Neural crest cell (in vitro differentiated cells): ENCODE data around the gene FAM83C. TPM values are rescaled to one million over a fixed set of nuclear protein-coding genes. Genes with fewer than 3 reads are reported as not detected.
A peak's percentile ranks its signal among the peaks of the same experiment; 100 is the strongest.

Source experiments
- DNase-seq: peaks from one replicate; pipeline ENCODE4 v3.0.0; 2021; ENCODE audit warnings: low read depth, mixed read lengths, low spot score
- H3K27ac Mint-ChIP-seq: one replicate; pipeline ENCODE4 v1.8.0; 2021; ENCODE audit warnings: mild to moderate bottlenecking, mixed read lengths; ENCODE audit not compliant: unreplicated experiment
- H3K27me3 Mint-ChIP-seq: 2 replicates; pipeline ENCODE4 v1.8.0; 2021; ENCODE audit warnings: low read depth, mild to moderate bottlenecking, mixed read lengths
- H3K36me3 Mint-ChIP-seq: 2 replicates; pipeline ENCODE4 v1.8.0; 2021; ENCODE audit warnings: low read depth, mild to moderate bottlenecking, mixed read lengths
- H3K4me1 Mint-ChIP-seq: 2 replicates; pipeline ENCODE4 v1.8.0; 2021; ENCODE audit warnings: mixed read lengths
- H3K4me3 Mint-ChIP-seq: one replicate; pipeline ENCODE4 v1.8.0; 2021; ENCODE audit warnings: mild to moderate bottlenecking, mixed read lengths
- H3K9me3 Mint-ChIP-seq: 2 replicates; pipeline ENCODE4 v1.8.0; 2021; ENCODE audit warnings: mixed read lengths
- total RNA-seq: library from RNA; stranded (reverse); gene quantifications from 2 replicates; pipeline ENCODE4 v1.2.1, GENCODE V29; 2021
- TF ChIP-seq, protein P1 (sequence below): fragments of 200-600 bp; sonication (generic); conservative IDR thresholded peaks from 2 replicates; pipeline ENCODE4 v1.5.0; 2021; ENCODE audit warnings: antibody characterized with exemption, mild to moderate bottlenecking

The FAM83C gene
- total RNA-seq, 1 donor from 2014 or later, result not detected

DNA sequence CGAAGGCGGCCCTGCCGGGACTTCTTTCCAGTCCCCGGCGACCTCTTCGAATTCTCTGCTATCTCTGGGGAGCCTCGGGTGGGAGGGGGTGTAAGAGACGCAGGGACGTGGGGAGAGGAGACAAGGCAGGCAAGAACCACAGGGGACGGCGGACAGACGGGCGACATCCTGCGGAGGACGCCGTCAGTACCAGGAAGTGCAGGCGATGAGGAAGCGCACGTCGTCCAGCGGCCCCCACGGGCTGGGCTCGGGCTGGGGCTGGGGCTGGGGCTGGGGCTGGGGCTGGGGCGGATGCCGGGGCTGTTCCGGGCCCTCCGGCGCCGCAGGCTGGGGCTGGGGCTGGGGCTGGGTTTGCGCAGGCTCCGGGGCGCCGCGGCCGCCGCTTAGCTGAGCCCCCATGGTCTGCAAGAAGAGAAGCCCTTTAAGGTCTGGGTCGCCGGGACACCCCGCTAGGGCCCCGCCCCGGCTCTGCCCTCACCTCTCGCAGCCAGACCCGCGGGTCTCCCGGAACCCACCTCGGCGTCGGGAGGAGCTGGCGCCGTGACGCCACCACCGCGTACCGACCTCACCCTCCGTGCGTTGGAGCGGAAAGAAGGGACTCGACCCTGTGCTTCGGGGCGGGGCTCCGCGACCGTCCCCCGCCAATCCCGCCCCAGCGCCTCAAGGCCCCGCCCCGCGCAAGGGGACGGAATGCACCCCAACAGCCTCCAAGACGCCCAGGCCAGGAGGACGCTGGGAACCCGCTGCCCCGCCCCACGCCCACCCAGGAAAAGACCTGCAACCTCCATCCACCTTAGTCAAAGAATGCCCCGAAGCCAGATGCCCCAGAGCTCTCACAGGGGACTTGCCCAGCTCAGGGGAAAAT lies 14.5 kb downstream of the FAM83C start, which contains the start of gene MMP24OS:
Gene MMP24OS, minus strand, starts transcription at position 592 of the 865 bp plus-strand sequence. Its CDS starts 193 bp downstream, at position 399.
- Mint-ChIP-seq H3K27ac (peak within 1 kb of the TSS; percentile 92), H3K36me3 (peaks cover 11% of the 10 kb centered on the region), H3K9me3 (no peaks in the 10 kb centered on the region), H3K4me3 (peak within 1 kb of the TSS; percentile 94), H3K4me1 (peaks cover 14% of the 10 kb centered on the region), H3K27me3 (no peaks in the 10 kb centered on the region)
- peak; percentile 77 for DNase-seq
- TF ChIP-seq, protein P1, sequence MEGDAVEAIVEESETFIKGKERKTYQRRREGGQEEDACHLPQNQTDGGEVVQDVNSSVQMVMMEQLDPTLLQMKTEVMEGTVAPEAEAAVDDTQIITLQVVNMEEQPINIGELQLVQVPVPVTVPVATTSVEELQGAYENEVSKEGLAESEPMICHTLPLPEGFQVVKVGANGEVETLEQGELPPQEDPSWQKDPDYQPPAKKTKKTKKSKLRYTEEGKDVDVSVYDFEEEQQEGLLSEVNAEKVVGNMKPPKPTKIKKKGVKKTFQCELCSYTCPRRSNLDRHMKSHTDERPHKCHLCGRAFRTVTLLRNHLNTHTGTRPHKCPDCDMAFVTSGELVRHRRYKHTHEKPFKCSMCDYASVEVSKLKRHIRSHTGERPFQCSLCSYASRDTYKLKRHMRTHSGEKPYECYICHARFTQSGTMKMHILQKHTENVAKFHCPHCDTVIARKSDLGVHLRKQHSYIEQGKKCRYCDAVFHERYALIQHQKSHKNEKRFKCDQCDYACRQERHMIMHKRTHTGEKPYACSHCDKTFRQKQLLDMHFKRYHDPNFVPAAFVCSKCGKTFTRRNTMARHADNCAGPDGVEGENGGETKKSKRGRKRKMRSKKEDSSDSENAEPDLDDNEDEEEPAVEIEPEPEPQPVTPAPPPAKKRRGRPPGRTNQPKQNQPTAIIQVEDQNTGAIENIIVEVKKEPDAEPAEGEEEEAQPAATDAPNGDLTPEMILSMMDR, result peak; percentile 7

DNA sequence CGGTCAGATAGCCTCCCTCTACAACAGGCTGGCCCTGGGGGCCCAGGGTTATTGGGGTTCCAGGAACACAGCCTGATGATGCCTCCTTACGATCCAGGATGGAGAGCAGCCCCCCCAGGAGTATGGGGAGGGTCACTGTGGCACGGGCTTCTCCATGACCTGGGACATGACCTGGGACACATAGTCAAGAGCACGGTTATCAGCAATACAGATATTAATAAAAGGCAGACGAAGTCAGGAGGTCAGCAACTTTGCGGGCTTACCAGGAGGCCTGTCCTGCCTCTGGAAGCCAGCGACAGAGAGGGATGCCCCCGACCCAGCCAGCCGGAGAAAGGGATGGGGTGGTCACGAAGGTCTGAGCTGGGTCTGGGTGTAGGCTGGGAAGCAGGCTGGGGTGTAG lies 15.1 kb downstream of the FAM83C start:
- no peak for DNase-seq
- Mint-ChIP-seq H3K36me3 (peaks cover 9% of the 10 kb centered on the region), H3K4me1 (peaks cover 11% of the 10 kb centered on the region), H3K9me3 (no peaks in the 10 kb centered on the region), H3K27ac (peak overlapping the region; percentile 92), H3K4me3 (peak overlapping the region; percentile 94), H3K27me3 (no peaks in the 10 kb centered on the region)
- TF ChIP-seq, protein P1, result no peak

DNA sequence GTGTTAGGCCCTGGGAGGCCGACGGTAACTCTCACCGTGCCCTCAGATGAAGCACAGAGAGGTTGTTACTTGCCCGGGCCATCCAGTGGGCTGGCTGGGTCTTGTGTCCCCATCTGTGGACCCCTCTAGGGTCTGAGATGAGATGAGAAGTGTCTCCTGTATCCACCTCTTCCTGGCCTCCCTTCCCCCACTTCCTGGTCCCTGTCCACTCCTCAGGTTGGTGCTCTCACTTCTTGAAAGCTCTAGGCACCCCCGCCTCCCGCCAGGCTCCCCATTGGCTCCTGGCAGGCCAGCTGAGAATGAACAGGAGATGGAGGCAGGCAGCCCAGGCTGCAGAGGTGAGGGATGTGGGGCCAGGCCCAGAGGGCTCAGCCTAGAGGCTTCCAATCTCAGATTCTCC lies 15.8 kb downstream of the FAM83C start:
- Mint-ChIP-seq H3K4me1 (peaks cover 10% of the 10 kb centered on the region), H3K27ac (no peak overlapping the region), H3K4me3 (peak overlapping the region; percentile 94), H3K27me3 (no peaks in the 10 kb centered on the region), H3K36me3 (peaks cover 8% of the 10 kb centered on the region), H3K9me3 (no peaks in the 10 kb centered on the region)
- no peak for DNase-seq
- TF ChIP-seq, protein P1, result no peak

DNA sequence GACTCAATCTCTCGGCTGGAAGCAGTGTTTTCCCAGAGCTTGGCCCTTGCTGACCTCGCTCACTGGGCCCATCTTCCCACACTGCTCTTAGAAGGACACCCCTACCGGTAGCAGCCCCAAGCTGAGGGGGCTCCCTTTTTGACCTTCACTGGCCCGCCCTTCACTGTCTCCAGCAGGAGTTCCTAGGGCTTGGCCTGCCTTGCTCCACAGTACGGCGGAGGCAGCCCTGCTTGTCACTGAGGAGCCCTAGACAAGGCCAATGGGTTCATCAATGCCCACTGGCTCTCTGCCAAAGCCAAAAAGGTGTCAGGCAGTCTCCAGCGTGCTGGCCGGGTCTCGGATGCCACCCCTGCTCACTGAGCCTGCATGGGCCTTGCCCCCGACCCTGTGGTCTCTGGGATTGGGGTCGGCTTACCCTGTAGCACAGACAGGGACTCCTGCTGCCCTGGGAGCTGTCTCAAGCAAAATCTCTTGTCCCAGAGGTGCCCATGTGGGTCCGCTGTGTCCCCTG lies 16.4 kb downstream of the FAM83C start:
- Mint-ChIP-seq H3K36me3 (peaks cover 8% of the 10 kb centered on the region), H3K4me1 (peaks cover 10% of the 10 kb centered on the region), H3K27ac (no peak overlapping the region), H3K27me3 (no peaks in the 10 kb centered on the region), H3K9me3 (no peaks in the 10 kb centered on the region), H3K4me3 (peak overlapping the region; percentile 47)
- TF ChIP-seq, protein P1, result no peak
- no peak for DNase-seq

DNA sequence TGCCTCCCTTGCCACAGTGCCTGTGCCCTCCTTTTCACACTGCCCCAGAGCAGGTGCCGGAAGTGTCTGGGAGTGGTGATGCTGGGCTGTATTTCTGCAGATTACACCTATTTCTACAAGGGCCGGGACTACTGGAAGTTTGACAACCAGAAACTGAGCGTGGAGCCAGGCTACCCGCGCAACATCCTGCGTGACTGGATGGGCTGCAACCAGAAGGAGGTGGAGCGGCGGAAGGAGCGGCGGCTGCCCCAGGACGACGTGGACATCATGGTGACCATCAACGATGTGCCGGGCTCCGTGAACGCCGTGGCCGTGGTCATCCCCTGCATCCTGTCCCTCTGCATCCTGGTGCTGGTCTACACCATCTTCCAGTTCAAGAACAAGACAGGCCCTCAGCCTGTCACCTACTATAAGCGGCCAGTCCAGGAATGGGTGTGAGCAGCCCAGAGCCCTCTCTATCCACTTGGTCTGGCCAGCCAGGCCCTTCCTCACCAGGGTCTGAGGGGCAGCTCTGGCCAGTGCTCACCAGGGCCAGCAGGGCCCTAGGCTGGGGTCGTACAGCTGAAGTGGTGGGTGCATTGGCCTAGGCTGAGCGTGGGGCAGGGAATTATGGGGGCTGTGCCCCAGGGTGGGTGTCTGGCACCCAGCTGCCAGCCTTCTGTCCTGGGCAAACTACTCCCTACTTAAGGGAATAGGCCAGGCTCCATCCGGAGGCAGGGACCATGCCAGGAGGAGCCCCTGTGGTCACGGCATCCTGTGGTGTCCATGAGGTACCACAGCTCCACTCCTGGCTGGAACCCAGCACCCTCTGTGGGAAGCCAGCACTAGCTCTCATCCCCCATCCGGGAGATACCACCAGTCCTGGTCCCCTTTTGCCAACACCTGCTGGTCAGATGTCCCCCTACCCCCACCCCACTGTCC lies 17.8 kb downstream of the FAM83C start:
- no peak for DNase-seq
- H3K27ac Mint-ChIP-seq, result no peak overlapping the region
- H3K9me3 Mint-ChIP-seq, result no peaks in the 10 kb centered on the region
- H3K27me3 Mint-ChIP-seq, result no peaks in the 10 kb centered on the region
- H3K4me1 Mint-ChIP-seq, result peaks cover 11% of the 10 kb centered on the region
- TF ChIP-seq, protein P1, result no peak
- peaks cover 3% of the 10 kb centered on the region for H3K36me3 Mint-ChIP-seq
- H3K4me3 Mint-ChIP-seq, result peak overlapping the region; percentile 12
